Endometrial microvascular endothelial cells (primary cell): ENCODE measurements around the gene HOXA3. TPM values are rescaled to one million over a fixed set of nuclear protein-coding genes. Genes with fewer than 3 reads are reported as not detected.

Source experiments
- in situ Hi-C: cut with HindIII; loops from 2 replicates; pipeline ENCODE4 v1.10.0; 2017; ENCODE audit warnings: low sequenced_read_pairs, low pct_unique_long_range_greater_than_20kb; ENCODE audit errors: inconsistent ontology term
- total RNA-seq: library from RNA; depleted of rRNA; stranded (reverse); fragments of >200 nt; gene quantifications from one replicate; pipeline ENCODE4 v1.2.3, GENCODE V29; 2015; ENCODE audit errors: inconsistent ontology term

HOXA3 gene
- total RNA-seq, 1 donor from 2014 or later = 6.6 TPM

- in situ Hi-C loops = no loop called here
These were observed 12.9 kb downstream of the HOXA3 start for GRCh38 chr7:27139334-27140125.

- in situ Hi-C loops = no loop called here
These were observed 13.4 kb downstream of the HOXA3 start for GRCh38 chr7:27138985-27139333.

DNA sequence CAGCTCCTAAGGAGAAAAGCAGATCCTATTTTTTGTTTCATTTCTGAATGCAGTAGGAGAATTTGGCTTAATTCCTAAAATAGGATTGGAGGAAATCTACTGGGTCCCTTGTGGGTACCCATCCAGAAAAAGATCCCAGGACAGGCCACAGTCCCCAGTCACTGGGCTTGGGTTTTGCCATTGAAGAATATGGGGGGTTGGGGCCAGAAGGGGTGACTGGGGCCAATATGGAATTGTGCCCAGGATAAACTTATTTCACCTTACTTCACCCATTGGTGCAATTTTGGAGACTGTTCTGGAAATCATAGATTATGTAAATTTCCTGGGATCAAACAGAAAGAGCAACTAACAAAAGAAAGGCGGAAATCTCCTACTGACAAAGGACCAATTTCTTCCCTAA, 13.9 kb downstream of the HOXA3 start:
- in situ Hi-C loops = no loop called here

GRCh38 chr7:27137640-27138315, 14.6 kb downstream of the HOXA3 start:
- in situ Hi-C loops = no loop called here

GRCh38 chr7:27134392-27134791, 18.0 kb downstream of the HOXA3 start:
- in situ Hi-C loops = no loop called here

DNA sequence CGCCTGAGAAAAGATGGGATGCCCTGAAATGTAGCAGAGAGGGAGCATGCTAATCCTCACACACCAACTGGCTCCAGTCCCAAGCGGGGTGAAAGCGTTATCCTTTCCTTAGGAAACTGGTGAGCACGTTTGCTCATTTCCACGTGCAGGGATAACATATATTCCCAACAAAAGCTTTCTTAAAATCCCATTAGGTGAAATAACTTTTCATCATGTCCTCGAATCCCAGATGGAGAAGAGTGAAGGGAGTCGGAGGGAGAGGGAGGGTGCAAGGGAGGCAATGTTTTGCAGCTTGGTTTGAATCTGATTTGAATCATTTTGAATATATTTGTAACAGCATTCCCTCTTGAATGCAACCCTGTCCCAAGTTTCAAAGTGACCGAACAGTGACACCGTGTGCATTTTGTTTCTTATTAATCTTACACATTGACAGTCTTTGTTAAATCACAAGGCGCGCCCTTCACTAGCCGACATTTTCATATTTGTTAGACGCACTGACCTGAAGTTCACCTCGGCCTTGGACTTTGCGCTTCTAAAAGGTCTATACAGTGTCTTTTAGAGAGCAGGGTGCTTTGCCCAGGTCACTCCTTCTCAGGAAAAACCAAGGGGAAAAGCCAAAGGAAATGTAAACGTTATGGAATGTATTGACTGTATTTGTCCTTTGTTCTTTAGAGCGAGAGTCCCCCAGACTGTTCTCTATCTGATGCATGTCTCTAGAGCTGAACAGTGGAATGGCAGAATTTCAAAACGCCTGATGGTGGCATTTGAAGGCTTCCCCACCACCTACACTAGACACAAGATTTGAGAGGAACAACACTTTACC, 18.8 kb downstream of the HOXA3 start:
- in situ Hi-C loops = no loop called here

DNA sequence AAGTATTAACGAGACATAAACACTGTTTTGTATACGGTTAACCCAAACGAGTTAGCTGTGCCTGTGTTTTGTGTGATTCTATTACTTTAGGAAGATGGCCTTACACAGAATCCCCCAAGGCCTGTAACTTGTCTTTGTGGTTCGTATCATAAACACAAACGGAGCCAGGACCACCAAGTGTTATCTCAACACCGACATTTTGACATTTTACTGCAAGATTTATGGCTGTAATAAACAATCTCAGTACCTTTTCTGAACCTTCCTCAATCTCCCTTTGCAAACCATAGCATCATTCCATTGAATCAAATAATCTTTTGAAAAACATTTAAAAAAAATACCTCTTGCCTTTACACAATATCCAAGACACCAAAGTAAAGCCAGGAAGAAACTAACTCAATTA, 19.4 kb downstream of the HOXA3 start:
- in situ Hi-C loops = no loop called here

DNA sequence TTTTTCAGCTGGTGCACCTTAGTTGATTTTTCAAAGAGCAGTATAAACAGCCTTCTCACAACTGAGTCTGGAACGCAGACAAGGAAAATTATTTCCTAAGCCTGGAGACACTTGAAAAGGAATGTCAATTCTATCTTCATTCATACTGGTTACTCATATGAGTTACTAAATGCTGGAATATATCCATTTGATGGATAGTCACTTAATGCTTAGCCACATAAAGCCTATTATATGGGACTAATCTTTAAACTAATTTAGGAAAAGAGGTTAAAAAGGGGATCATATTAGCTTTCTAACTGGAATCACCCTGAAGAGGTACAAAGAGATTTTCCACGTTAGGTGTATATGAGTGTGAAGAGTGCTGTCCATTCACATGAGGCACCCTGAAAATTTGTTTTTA, 20.2 kb downstream of the HOXA3 start:
- in situ Hi-C loops = no loop called here

- in situ Hi-C loops = no loop called here
These were observed 21.0 kb downstream of the HOXA3 start for GRCh38 chr7:27131390-27131819.

DNA sequence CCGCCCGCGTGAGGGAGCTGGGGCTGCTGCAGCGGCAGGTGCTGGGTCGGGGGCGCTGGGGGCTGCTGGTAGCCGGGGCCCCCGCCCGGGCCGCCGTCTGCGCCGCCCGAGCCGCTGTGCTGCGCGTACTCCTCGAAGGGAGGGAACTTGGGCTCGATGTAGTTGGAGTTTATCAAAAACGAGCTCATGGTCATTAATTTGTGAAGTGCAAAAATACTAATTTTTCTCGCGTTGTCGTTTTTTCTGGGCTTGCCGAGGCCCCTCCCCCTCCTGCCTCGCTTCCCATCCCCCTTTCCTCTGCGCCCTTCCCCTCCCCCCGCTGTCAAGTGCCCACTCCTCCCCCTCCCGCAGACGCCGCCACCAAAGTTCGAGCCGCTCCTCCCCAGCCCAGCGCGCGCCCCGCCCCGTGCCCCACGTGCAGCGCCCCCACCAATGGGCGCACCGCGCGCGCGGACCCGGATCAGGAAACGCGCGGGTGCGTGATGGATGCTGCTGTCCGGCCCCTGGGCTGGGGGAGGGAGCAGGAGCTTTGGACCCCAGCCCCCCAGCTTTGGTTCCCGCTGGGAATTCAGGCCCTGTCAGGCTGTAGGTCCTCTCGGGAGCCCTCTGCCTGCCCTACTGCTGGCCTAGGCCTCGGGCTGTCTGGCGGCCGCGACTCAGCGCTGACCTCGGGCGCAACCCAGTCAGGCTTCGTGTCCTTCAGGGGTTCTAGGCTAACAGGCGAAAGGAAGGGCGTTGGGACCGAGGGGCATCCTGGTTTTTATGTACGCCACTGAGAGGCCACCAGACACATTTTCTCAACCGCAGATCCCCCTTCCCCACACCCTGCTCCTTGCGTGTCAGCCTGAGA, 21.6 kb downstream of the HOXA3 start, which contains the start of gene HOXA4:
Gene HOXA4, minus strand, starts transcription at position 218 of the 850 bp plus-strand sequence. Its CDS starts 24 bp downstream, at position 194.
- in situ Hi-C loops = no loop called here

- in situ Hi-C loops = loop anchor here (5.0 kb wide), 1 partner anchor 38 kb away; no protein-coding TSS in a partner anchor
These were observed 22.4 kb downstream of the HOXA3 start for GRCh38 chr7:27129729-27130539.

GRCh38 chr7:27128776-27129728, 23.3 kb downstream of the HOXA3 start:
- in situ Hi-C loops = loop anchor here (5.0 kb wide), 1 partner anchor 37 kb away; no protein-coding TSS in a partner anchor

DNA sequence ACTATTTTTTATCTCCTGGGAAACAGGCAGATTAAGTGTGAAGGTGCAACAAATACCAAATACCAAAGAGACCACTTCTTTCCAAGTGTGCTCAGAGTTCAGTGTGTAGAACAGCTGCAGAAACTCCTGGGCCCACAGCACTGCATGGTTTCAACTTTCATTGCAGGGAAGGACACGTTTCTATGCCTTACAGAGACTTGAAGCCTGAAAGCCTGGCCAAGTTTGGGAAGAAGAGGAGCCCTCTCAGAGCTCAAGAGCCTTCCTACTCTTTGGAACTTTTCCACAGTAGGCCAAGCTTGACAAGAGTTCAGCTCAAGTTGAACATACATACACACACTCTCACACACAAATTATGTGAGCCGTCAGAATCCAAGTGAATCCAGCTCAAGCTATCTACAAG, 24.3 kb downstream of the HOXA3 start:
- in situ Hi-C loops = loop anchor here (5.0 kb wide), 1 partner anchor 36 kb away; no protein-coding TSS in a partner anchor

- in situ Hi-C loops = loop anchor here (5.0 kb wide), 1 partner anchor 34 kb away; no protein-coding TSS in a partner anchor
These were observed 25.6 kb downstream of the HOXA3 start for GRCh38 chr7:27126596-27127327.

- in situ Hi-C loops = loop anchor here (5.0 kb wide), 1 partner anchor 34 kb away; no protein-coding TSS in a partner anchor
These were observed 26.4 kb downstream of the HOXA3 start for GRCh38 chr7:27125986-27126394.
